ENCODE data around the gene LIMK2.
A peak's percentile ranks its signal among the peaks of the same experiment; 100 is the strongest.
"Not testable (repeated sequence)": the region's sequence is repeated elsewhere in the genome, so short reads cannot be mapped to it uniquely, and the experiment has no call there.

LIMK2 gene

DNA sequence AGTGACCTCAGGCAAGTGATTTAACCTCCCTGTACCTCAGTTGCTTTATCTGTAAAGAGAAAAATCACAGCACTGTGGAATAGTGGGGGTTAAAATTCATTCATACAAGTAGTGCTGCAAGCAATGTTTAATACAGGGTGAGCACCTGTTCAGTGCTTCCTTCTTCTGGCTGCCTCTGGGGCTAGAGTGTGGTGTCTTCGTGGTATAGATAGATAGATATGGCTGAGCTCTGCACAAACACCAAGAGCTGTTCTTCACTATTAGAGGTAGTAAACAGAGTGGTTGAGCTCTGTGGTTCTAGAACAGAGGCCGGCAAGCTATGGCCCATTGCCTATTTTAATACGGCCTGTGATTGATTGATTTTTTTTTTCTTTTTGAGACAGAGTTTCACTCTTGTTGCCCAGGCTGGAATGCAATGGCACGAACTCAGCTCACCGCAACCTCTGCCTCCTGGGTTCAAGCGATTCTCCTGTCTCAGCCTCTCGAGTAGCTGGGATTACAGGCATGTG, 32.9 kb downstream of the LIMK2 start:
- DNase-seq, result no peak

DNA sequence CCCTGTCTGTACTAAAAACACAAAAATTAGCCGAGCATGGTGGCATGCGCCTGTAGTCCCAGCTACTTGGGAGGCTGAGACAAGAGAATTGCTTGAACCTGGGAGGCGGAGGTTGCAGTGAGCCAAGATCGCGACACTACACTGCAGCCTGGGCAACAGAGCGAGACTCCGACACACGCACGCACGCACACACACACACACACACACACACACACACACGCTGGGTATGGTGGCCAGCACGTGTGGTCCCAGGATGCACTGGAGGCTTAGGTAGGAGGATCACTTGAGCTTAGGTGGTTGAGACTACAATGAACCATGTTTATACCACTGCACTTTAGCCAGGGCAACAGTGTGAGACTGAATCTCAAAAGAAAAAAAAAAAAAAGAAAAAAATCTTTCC, 33.9 kb downstream of the LIMK2 start:
- not testable (repeated sequence) for DNase-seq

DNA sequence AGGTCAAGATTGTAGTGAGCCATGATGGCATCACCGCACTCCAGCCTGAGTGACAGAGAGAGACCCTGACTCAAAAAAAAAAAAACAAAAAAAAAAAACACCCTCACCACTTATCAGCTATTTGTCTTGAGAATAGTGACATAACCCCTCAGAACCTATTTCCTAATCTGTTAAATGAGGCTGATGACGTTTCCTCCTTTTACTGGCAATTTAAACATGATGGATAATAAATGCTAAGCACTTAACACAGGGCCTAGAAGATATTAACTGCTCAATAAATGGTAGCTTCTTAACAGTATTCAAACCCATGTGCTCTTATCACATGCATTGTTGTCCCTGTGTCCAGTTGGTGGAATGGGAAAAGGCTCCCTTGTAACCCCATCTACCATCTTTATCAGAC, 34.6 kb downstream of the LIMK2 start:
- DNase-seq, result no peak

DNA sequence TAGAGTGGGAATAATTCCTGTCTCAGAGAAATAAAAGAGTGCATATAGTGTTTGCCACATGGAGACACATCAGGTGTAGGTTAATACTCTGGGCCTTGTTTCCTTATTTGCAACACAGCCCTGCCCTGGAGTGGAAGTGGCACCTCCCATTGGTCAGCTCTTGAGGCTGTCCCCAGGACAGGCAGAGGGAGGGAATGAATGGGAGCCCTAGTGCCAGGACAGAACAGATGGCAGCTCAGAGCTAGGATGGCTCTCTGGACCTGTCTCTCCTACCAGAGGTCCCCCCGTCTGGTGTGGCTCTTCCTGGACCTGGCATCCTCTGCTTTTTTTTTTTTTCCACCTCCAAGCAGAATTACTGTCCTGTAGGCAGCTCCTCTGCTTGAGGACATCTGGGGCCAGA, 35.6 kb downstream of the LIMK2 start:
- DNase-seq, result no peak

DNA sequence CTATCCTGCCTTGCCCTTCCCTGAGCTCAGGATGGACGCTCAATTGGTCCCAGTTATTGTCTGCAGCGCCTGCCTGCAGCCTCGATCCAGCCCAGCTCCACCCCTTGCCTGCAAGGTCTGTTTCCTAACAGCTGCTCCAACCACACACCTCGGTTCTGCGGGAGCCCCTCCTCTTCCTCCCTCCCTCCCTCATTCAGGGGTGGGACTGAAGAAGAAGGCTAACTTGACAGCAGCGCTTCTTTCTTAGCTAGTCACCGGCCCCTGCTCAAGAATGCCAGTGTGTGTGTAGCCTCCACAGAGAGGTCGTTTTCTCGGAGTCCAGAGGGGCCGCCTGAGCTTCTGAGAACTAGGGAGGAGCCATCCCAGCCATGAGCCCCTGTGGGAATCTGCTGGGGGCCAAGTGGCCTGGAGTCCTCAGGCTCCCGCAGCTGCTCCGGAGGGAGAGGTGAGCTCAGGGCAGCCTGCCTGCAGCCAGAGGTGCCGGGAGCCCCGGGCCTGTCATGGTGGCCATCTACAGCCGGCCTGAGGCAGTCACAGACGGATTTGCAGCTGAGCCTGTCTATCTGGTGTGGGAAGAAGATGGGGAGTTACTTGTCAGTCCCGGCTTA, 36.1 kb downstream of the LIMK2 start:
- peak; percentile 48 to 58 for DNase-seq

DNA sequence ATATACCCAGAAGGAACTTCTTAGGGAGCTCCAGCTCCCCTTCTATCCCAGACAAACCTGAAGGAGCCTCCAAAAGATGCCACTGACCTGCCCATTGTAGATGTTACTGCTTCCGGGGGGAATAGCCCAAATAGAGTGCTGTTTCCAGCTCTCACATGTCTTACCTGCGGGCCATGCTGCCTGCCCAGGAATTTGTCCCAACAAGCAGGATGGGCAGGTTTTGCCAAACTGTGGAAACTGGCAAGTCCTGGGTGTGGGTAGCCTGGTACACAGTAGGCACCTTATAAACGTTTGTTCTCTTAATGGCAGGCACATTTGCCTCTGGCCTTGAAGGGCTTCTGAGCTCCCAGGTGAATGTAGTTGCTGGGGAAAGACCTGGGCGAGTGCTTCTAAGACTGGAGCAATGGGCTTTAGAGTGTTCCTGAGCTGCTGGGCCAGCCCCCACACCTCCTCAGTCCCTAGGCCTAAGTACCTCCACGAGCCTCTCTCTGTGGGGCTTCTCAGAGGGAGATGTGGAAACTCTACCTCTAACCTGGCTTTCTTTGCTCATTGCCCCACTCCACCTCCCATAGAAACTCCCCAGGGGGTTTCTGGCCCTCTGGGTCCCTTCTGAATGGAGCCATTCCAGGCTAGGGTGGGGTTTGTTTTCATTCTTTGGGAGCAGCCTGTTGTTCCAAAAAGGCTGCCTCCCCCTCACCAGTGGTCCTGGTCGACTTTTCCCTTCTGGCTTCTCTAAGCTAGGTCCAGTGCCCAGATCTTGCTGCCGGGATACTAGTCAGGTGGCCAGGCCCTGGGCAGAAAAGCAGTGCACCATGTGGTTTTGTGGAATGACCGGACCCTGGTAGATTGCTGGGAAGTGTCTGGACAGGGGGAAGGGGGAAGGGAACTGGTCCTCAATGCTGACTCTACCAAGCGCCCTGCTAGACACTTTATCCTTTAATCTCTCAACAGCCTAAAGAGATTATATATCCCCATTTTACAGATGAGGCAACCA, 37.2 kb downstream of the LIMK2 start:
- no peak for DNase-seq

DNA sequence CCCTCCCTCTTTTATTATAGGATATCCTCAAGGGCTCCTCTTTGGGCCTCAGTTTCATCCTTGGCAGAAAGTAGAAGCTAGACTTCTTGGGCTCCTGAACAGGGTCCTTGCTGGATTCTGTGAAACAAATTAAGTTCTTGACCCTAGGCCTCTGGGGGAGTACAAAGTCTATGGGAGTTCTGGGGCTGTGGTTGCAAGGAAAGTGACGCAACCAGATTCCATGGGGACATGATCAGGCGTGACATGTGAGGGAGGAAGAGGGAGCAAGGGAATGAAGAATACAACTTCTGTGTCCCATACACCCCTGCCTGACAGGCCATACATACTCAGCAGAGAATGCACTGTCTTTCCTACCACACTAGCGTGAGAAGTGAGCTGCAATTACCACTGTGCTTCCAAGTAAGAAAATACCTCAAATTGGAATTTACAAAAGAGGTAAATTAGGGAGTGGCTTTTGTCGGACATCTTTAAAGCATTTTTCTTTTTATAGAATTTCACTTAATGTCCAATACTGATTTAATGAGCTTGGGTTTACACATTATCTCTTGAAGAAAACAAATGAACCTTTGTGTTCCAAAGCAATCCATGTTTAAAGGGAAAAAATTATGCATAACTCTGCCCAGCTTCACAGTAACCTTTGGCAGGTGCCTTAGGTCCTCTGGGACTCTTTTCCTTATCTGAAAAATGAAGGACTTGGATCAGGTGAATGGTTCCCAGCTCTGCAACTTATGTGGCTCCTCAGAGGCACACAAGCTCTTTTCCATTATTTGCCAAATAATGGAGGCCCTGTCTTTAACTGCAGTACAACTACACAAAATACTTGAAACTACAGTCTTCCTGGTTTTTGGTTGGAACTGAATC, 38.9 kb downstream of the LIMK2 start:
- DNase-seq, result no peak

DNA sequence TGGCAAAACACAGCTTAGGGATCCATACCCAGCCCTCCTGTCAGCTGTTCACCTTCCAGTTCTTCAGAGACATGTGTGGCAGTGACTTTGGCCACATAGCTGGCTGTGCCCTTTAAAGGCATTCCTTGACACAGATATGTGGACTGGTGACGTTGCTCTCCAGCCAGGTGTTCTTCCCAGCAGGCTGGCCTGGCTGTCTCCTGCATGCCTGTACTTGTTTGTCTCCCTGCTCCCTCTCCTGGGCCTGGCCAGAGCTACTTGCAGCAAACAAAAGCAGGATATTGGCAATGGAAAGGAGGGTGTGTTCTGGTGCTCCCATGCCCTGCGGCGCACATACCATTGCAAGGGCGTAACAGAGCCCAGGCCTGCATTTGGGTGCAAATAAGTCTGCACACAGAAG, 41.9 kb downstream of the LIMK2 start:
- DNase-seq, result no peak

DNA sequence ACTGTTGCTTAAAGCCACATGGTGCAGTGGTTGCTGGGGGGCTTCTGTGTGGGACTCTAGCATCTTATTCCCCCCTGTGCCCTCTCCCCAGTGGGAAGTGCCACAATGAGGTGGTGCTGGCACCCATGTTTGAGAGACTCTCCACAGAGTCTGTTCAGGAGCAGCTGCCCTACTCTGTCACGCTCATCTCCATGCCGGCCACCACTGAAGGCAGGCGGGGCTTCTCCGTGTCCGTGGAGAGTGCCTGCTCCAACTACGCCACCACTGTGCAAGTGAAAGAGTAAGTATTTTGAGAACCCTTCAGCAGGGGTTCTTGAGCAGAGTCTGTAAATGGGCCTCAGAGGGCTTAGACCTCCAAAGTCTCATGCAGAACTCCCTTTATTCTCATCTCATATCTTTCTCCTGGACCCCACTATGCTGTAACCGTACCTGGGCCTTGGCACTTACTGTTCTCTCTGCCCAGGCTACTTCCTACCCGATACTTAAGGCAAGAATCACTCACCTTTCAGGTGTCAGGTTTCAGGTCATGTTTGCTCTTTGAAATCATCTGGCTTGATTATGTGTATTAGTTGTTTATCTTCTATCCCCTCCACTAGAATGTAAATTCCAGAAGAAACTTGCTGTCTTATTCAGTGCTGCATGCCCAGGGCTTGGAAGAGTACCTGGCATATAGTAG, 47.8 kb downstream of the LIMK2 start:
- DNase-seq, result no peak

DNA sequence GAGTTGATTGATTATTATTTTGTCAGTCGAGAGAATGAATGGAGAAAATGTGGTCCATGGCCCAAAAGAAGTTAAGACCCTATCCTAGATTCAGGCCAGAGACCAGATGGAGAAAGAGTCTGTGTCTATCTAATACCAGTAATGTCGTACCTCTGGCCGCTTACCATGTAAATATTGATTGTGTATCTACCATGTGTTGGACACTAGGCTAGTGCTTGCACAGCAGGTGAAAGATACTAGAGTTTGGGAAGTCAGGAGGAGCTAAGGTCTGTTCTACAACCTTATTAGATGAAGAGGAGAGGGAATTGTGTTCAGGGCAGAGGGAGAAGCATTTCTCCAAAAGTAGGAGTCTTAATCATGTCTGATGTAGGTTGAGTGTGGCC, 48.4 kb downstream of the LIMK2 start:
- DNase-seq, result no peak

DNA sequence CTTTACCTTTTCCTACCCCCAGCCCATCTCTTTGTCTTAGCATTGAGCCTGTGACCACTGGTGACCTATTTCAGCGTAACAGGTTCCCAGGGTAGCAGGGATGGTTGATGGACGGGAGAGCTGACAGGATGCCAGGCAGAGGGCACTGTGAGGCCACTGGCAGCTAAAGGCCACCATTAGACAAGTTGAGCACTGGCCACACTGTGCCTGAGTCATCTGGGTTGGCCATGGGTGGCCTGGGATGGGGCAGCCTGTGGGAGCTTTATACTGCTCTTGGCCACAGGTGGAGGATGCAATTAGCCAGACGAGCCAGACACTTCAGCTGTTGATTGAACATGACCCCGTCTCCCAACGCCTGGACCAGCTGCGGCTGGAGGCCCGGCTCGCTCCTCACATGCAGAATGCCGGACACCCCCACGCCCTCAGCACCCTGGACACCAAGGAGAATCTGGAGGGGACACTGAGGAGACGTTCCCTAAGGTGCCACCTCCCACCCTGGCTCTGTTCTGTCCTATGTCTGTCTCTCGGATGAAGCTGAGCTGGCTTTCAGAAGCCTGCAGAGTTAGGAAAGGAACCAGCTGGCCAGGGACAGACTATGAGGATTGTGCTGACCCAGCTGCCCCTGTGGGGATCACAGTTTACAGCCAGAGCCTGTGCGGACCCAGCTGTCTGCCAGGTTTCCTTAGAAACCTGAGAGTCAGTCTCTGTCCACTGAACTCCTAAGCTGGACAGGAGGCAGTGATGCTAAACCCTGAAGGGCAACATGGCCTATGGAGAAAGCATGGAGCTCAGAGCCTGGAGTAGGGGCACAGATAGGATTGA, 50.4 kb downstream of the LIMK2 start:
- no peak for DNase-seq

DNA sequence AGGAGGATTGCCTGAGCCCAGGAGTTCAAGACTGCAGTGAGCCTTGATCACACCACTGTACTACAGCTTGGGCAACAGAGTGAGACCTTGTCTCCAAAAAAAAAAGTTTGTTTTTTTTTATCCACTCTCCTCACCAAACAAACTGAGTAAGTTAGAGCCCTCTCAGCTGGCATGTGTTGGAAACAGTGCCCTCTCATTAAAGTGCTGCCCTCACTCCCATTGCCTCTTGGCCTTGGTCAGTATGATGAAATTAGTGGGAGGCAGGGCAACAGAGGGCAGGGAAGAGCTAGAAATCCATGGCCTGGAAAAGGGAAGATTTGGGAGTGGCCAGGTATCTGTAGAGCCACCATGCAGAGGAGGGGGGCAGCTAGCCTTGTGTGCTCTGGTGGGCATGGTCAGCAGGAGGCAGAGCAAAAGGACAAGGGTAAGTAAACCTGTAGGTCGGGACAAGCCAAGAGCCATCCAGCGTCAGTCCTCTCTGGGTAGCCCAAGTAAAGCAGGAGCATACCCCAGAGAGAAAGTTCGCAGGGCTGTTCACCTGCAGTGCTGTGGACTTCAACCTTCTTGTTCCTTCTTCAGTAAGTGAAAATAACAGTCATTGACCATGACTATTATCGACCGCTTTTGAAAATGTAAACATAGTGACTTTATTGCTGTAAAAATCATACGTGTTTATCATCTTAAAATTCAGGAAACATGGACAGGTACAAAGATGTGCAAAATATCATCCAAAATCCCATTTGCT, 52.0 kb downstream of the LIMK2 start:
- no peak for DNase-seq

DNA sequence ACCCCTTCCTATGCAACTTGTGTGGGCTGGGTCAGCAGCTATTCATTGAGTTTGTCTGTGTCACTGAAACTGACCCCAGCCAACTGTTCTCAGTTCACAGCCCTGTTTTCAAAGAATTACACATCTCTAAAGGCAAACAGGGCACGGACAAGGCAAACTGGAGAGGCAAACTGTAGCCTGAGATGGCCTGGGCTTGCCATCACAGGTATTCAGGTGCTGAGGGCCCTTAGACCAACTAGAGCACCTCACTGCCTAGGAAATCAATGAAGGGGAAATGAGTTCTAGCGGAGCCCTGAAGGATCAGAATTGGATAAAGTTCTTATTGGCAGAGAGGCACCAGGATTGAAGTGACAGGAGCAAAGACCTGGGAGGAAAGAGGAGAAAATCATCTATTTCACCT, 56.2 kb downstream of the LIMK2 start:
- DNase-seq, result no peak

DNA sequence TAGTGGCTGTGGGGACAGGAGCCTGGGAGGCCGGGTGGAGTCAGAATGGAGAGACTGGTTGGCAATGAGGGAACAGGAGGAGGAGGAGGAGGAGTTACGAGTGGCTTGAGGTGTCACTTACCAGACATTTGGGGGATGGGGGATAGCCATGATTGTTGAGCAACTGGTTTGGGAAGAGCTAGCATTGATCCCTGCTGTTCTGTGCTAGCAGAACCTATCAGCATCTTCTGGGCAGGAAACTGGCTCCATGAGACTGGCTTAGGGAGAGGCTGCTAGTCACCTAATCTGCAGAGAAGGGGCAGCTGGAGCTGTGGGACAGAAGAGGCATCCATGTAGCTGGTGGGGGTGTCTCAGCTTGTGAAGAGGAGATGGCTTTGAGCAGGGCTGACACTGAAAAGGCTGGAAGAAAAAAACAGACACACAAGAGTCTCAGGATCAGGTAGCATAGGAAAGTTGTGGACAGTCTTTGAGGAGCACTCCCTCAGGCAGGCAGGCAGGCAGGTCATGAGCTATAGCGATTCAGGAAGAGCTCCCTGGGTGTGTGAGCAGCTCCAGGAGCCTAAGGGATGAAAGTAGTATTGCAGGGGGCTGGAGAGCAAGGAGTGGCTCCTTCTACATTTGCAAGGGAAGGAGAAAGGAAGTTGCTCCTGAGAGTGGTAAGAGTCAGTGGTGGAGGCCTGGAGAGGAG, 57.9 kb downstream of the LIMK2 start:
- no peak for DNase-seq

DNA sequence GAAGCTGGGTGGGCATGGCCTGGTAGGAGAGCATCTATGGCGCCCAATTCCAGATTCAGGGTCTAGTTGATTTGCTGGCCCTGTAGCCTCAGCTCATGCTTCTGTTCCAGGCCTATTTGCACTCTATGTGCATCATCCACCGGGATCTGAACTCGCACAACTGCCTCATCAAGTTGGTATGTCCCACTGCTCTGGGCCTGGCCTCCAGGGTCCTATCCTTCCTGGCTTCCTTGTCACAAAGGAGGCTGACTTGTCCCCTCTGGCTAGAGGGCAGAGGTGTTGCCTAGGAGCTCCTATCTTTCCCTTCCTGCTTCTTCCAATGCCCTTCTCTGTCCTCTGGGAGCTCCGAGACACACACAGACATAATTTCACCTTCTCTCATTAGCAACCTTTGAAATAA, 58.9 kb downstream of the LIMK2 start:
- DNase-seq, result no peak

DNA sequence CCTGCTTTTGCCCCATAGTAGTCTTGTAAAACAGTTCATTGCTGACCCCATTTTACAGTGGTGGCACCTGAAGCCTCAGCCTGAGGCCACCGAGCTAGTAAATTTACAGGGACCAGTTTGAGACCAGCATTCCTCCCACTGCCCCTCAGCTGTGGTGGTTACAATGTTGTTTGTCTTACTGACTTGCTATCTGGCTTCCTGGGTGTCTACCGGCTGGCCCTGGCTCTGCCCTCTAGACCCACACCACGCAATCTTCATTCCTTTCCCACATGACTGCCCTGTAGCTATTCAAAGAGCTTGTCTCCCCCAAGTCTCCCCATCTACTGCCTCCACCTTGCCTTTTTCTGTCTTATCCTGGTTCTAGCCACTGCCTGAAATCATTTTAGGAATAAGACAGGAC, 59.4 kb downstream of the LIMK2 start:
- no peak for DNase-seq

DNA sequence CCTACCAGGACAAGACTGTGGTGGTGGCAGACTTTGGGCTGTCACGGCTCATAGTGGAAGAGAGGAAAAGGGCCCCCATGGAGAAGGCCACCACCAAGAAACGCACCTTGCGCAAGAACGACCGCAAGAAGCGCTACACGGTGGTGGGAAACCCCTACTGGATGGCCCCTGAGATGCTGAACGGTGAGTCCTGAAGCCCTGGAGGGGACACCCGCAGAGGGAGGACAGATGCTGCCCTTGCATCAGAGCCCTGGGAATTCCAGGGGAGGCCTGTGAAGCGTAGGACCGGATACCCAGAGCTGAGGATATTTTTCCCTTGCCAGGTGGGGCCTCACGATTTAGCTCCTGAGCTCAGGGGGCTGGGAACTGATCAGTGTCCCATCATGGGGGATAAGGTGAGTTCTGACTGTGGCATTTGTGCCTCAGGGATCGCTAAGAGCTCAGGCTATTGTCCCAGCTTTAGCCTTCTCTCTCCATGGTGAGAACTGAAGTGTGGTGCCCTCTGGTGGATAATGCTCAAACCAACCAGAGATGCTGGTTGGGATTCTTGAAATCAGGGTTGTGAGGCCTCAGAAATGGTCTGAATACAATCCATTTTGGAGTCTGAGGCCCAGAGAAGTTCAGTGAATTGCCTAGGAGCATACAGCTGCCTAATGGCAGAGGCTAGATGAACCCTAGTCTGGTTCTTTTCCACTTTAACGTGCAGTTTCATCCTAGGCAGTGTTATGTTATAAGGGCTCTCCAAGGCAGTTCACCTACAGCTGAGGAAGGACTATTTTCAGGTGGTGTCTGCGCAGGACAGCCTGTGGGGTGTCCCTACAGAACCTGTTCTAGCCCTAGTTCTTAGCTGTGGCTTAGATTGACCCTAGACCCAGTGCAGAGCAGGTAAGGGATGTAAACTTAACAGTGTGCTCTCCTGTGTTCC, 60.7 kb downstream of the LIMK2 start:
- peak; percentile 49 to 52 for DNase-seq

DNA sequence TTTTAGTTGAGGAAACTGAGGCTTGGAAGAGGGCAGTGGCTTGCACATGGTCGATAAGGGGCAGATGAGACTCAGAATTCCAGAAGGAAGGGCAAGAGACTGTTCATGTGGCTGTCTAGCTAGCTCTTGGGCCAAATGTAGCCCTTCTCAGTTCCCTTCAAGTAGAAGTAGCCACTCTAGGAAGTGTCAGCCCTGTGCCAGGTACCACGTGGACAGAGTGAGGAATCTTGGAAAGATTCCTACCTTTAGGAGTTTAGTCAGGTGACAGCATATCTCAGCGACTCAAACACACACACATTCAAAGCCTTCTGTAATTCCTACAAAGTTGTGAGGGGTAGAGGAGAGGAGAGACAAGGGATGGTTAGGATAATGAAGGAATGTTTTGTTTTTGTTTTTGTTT, 61.9 kb downstream of the LIMK2 start:
- no peak for DNase-seq

DNA sequence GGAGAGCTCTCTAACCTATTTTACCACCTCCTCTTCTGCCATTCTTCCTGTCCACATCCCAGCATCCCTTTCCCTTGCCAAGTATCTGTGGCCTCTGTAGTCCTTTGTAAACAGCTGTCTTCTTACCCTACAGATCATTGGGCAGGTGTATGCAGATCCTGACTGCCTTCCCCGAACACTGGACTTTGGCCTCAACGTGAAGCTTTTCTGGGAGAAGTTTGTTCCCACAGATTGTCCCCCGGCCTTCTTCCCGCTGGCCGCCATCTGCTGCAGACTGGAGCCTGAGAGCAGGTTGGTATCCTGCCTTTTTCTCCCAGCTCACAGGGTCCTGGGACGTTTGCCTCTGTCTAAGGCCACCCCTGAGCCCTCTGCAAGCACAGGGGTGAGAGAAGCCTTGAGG, 62.9 kb downstream of the LIMK2 start:
- no peak for DNase-seq
